ENCODE results near the gene MRPS18C. TPM values are rescaled to one million over a fixed set of nuclear protein-coding genes. Genes with fewer than 3 reads are reported as not detected.
A peak's percentile ranks its signal among the peaks of the same experiment; 100 is the strongest.
"Not testable (repeated sequence)": the region's sequence is repeated elsewhere in the genome, so short reads cannot be mapped to it uniquely, and the experiment has no call there.

MRPS18C gene
- total RNA-seq, 1 experiment from 2014 or later, result 60.3 TPM

- TF ChIP-seq ZNF512 (CRISPR knock-in tag; IDR thresholded peaks at IDR 0.05; ENCODE audit: borderline replicate concordance), result no peak
- TF ChIP-seq TCF7 (CRISPR knock-in tag; IDR thresholded peaks at IDR 0.05; ENCODE audit: low read depth), result no peak
- no peak for TF ChIP-seq ATF3 (CRISPR knock-in tag; conservative IDR thresholded peaks at IDR 0.05)
- TF ChIP-seq NR2C2 (CRISPR knock-in tag; IDR thresholded peaks at IDR 0.05), result no peak
- TF ChIP-seq SMAD4 (CRISPR knock-in tag; IDR thresholded peaks at IDR 0.05), result no peak
- no peak for TF ChIP-seq JAZF1 (CRISPR knock-in tag; IDR thresholded peaks at IDR 0.05)
- TF ChIP-seq ZNF317 (CRISPR knock-in tag; IDR thresholded peaks at IDR 0.05; ENCODE audit: borderline replicate concordance, low read depth), result no peak
- TF ChIP-seq NFYB (CRISPR knock-in tag; conservative IDR thresholded peaks at IDR 0.05; ENCODE audit: low read depth), result no peak
Measured at GRCh38 chr4:83504503-83504902, 48.6 kb downstream of the MRPS18C start (continued).

- no peak for TF ChIP-seq TCF7 (CRISPR knock-in tag; IDR thresholded peaks at IDR 0.05; ENCODE audit: low read depth)
- TF ChIP-seq ESRRA (CRISPR knock-in tag; IDR thresholded peaks at IDR 0.05; ENCODE audit: borderline replicate concordance), result no peak
- no peaks in the 10 kb centered on the region for H3K36me3 Mint-ChIP-seq
- H3K4me1 Mint-ChIP-seq, result peaks cover 7% of the 10 kb centered on the region
- ChIA-PET POLR2A (no interaction called here), CTCF (no interaction called here)
- H3K9me3 Mint-ChIP-seq, result peaks cover 8% of the 10 kb centered on the region
- no peaks in the 10 kb centered on the region; the same call in 1 of the 2 replicates for H3K27me3 Mint-ChIP-seq (ENCODE audit: low read depth)
- no peak overlapping the region for H3K4me3 Mint-ChIP-seq
- H3K27ac Mint-ChIP-seq, result no peak overlapping the region
- DNase-seq (ENCODE audit: low spot score), result no peak
- ATAC-seq, result no peak
Measured at GRCh38 chr4:83504996-83505395, 49.1 kb downstream of the MRPS18C start.

GRCh38 chr4:83509156-83509585 lies 53.3 kb downstream of the MRPS18C start:
- H3K4me1 Mint-ChIP-seq; H3K27ac Mint-ChIP-seq; H3K4me3 Mint-ChIP-seq; POLR2A ChIA-PET; H3K27me3 Mint-ChIP-seq (ENCODE audit: low read depth); H3K36me3 Mint-ChIP-seq; H3K9me3 Mint-ChIP-seq: not testable (repeated sequence)
- peak; percentile 65 for DNase-seq (ENCODE audit: low spot score)
- CTCF ChIA-PET, result interaction anchor here (0.6 to 2.2 kb wide), 9 partner anchors 11 to 152 kb away, joined by 3 to 10 read pairs (median 6); no protein-coding TSS in a partner anchor
- ATAC-seq, result peak; percentile 60
- peak; percentile 78 for TF ChIP-seq CTCF (IDR thresholded peaks at IDR 0.05)
- peak; percentile 23; the same call in 1 of the 2 replicates for TF ChIP-seq MAX (CRISPR knock-in tag; IDR thresholded peaks at IDR 0.05)
- 0 out of 2 replicates have a peak, but pooled peaks have one; percentile 78 for TF ChIP-seq PRRX2 (CRISPR knock-in tag; IDR thresholded peaks at IDR 0.05)
- peak; percentile 86 for TF ChIP-seq EMX1 (CRISPR knock-in tag; IDR thresholded peaks at IDR 0.05)

- Mint-ChIP-seq H3K27me3 (ENCODE audit: low read depth) (no peaks in the 10 kb centered on the region), H3K9me3 (peaks cover 8% of the 10 kb centered on the region), H3K4me3 (no peak overlapping the region), H3K4me1 (no peaks in the 10 kb centered on the region), H3K27ac (no peak overlapping the region), H3K36me3 (no peaks in the 10 kb centered on the region)
- CTCF ChIA-PET, result interaction anchor here (2.2 kb wide), 1 partner anchor 13 kb away, joined by 10 read pairs; no protein-coding TSS in a partner anchor
- no peak for ATAC-seq
- no peak for DNase-seq (ENCODE audit: low spot score)
- POLR2A ChIA-PET, result interaction anchor here (0.6 kb wide), 1 partner anchor 123 kb away, joined by 6 read pairs; no protein-coding TSS in a partner anchor
- TF ChIP-seq NR3C1 (CRISPR knock-in tag; conservative IDR thresholded peaks at IDR 0.05; ENCODE audit: low read depth) (no peak), E2F1 (CRISPR knock-in tag; IDR thresholded peaks at IDR 0.05) (no peak), HMGA2 (CRISPR knock-in tag; IDR thresholded peaks at IDR 0.05) (no peak), EMX1 (CRISPR knock-in tag; IDR thresholded peaks at IDR 0.05) (no peak), AFF4 (CRISPR knock-in tag; IDR thresholded peaks at IDR 0.05; ENCODE audit: borderline replicate concordance) (no peak), STAT6 (CRISPR knock-in tag; conservative IDR thresholded peaks at IDR 0.05; ENCODE audit: low read depth) (no peak)
Measured at GRCh38 chr4:83510442-83510841, 54.6 kb downstream of the MRPS18C start.
